Endothelial cell of umbilical vein (primary cell): ENCODE measurements around the gene PLAAT1.

Experiments
- CTCF ChIP-seq, 2 donors: IDR thresholded peaks; 1 replicate in 1 of 2; 2 replicates in 1 of 2; pipeline ENCODE4 v1.5.1; 2011; ENCODE audit warnings: low read length in 2 of 2, mild to moderate bottlenecking in 2 of 2, moderate library complexity in 2 of 2, control low read depth in 1 of 2, inconsistent platforms in 1 of 2, low read depth in 1 of 2; ENCODE audit not compliant: insufficient read depth in 1 of 2; ENCODE audit errors: extremely low read depth in 1 of 2
- EZH2 ChIP-seq: IDR thresholded peaks from 2 replicates; pipeline ENCODE4 v1.6.1; 2012; ENCODE audit warnings: borderline replicate concordance, low read depth, mild to moderate bottlenecking, moderate library complexity, low read length, inconsistent platforms; ENCODE audit not compliant: severe bottlenecking
- MAX ChIP-seq: IDR thresholded peaks from 2 replicates; pipeline ENCODE4 v1.6.1; 2011; ENCODE audit not compliant: insufficient read depth, insufficient read length
- POLR2A ChIP-seq: IDR thresholded peaks from 2 replicates; pipeline ENCODE4 v1.6.1; 2012; ENCODE audit warnings: low read depth, mild to moderate bottlenecking, control low read depth, low read length
- POLR2AphosphoS5 ChIP-seq: IDR thresholded peaks from 2 replicates; pipeline ENCODE4 v1.6.1; 2012; ENCODE audit warnings: low read depth, mild to moderate bottlenecking, control low read depth, low read length, moderate library complexity; ENCODE audit not compliant: insufficient read depth

GRCh38 chr3:193196746-193197145 is 44.3 kb upstream of the PLAAT1 start:
- TF ChIP-seq MAX = no peak
- no peak for TF ChIP-seq POLR2A
- no peak for TF ChIP-seq CTCF (IDR thresholded peaks at IDR 0.05; ENCODE audit: extremely low read depth in 1 of 2, insufficient read depth in 1 of 2, low read depth in 1 of 2, low read length in 2 of 2)
- no peak for TF ChIP-seq POLR2AphosphoS5
- no peak for TF ChIP-seq EZH2
